ENCODE data around the gene NPNT.

NPNT gene

DNA sequence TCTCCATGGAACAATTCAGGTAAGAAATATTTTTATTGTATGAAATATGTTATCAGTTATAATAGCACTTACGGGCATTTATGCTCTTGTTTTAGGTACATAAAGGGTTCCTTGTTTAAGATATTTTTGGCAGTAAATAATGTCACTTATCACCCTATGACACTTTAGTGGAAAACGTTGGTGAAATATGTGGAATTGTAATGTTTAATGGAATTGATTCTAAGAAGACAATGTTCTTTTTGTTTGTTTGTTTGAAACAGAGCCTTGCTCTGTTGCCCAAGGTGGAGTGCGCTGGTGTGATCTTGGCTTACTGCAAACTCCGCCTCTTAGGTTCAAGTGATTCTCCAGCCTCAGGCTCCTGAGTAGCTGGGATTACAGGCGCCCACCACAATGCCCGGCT, 17.4 kb downstream of the NPNT start:
- TF ChIP-seq EZH2 (IDR thresholded peaks at IDR 0.05; ENCODE audit: borderline replicate concordance, low read length), result no peak
- TF ChIP-seq, protein P1, sequence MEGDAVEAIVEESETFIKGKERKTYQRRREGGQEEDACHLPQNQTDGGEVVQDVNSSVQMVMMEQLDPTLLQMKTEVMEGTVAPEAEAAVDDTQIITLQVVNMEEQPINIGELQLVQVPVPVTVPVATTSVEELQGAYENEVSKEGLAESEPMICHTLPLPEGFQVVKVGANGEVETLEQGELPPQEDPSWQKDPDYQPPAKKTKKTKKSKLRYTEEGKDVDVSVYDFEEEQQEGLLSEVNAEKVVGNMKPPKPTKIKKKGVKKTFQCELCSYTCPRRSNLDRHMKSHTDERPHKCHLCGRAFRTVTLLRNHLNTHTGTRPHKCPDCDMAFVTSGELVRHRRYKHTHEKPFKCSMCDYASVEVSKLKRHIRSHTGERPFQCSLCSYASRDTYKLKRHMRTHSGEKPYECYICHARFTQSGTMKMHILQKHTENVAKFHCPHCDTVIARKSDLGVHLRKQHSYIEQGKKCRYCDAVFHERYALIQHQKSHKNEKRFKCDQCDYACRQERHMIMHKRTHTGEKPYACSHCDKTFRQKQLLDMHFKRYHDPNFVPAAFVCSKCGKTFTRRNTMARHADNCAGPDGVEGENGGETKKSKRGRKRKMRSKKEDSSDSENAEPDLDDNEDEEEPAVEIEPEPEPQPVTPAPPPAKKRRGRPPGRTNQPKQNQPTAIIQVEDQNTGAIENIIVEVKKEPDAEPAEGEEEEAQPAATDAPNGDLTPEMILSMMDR (IDR thresholded peaks at IDR 0.05; ENCODE audit: low read length), result no peak
- H3K9me2 ChIP-seq (ENCODE audit: low read depth, low read length), result no peaks in the 10 kb centered on the region
- no peaks in the 10 kb centered on the region for H3K9me3 ChIP-seq (ENCODE audit: low read length)
- no peak overlapping the region for H3K4me3 ChIP-seq (ENCODE audit: low read depth, low read length, poor library complexity, severe bottlenecking)
- no peak overlapping the region for H2AFZ ChIP-seq (ENCODE audit: low read length)
- no peaks in the 10 kb centered on the region for H3K36me3 ChIP-seq (ENCODE audit: insufficient read depth, low read length)
- no peaks in the 10 kb centered on the region for H3K4me1 ChIP-seq (ENCODE audit: insufficient read depth, low read length, severe bottlenecking)
- no peaks in the 10 kb centered on the region for H3F3A ChIP-seq (ENCODE audit: insufficient read depth, low read length)
- no peaks in the 10 kb centered on the region for H4K20me1 ChIP-seq (ENCODE audit: insufficient read depth, low read length)
- H3K27me3 ChIP-seq (ENCODE audit: insufficient read depth, low read length), result no peaks in the 10 kb centered on the region
- H3K79me2 ChIP-seq (ENCODE audit: insufficient read depth, low read length), result no peaks in the 10 kb centered on the region
- H3K9ac ChIP-seq (ENCODE audit: low read length), result no peak overlapping the region
- no peak overlapping the region for H3K27ac ChIP-seq (ENCODE audit: low read depth, low read length, poor library complexity, severe bottlenecking)
- no peak overlapping the region for H3K4me2 ChIP-seq (ENCODE audit: low read length)

- TF ChIP-seq, protein P1 (IDR thresholded peaks at IDR 0.05; ENCODE audit: low read length), result no peak
- no peak for TF ChIP-seq EZH2 (IDR thresholded peaks at IDR 0.05; ENCODE audit: borderline replicate concordance, low read length)
- H3K27ac ChIP-seq (ENCODE audit: low read depth, low read length, poor library complexity, severe bottlenecking), result no peak overlapping the region
- no peaks in the 10 kb centered on the region for H3K4me1 ChIP-seq (ENCODE audit: insufficient read depth, low read length, severe bottlenecking)
- H3K27me3 ChIP-seq (ENCODE audit: insufficient read depth, low read length), result no peaks in the 10 kb centered on the region
- no peaks in the 10 kb centered on the region for H3K36me3 ChIP-seq (ENCODE audit: insufficient read depth, low read length)
- H3K4me2 ChIP-seq (ENCODE audit: low read length), result no peak overlapping the region
- no peaks in the 10 kb centered on the region for H4K20me1 ChIP-seq (ENCODE audit: insufficient read depth, low read length)
- H3K9me2 ChIP-seq (ENCODE audit: low read depth, low read length), result no peaks in the 10 kb centered on the region
- H2AFZ ChIP-seq (ENCODE audit: low read length), result no peak overlapping the region
- H3K9me3 ChIP-seq (ENCODE audit: low read length), result no peaks in the 10 kb centered on the region
- no peak overlapping the region for H3K4me3 ChIP-seq (ENCODE audit: low read depth, low read length, poor library complexity, severe bottlenecking)
- H3K79me2 ChIP-seq (ENCODE audit: insufficient read depth, low read length), result no peaks in the 10 kb centered on the region
- H3F3A ChIP-seq (ENCODE audit: insufficient read depth, low read length), result no peaks in the 10 kb centered on the region
- H3K9ac ChIP-seq (ENCODE audit: low read length), result no peak overlapping the region
Observed at GRCh38 chr4:105917171-105917685, 22.0 kb downstream of the NPNT start.

- Histone ChIP-seq H2AFZ (ENCODE audit: low read length) (no peak overlapping the region), H3K9me3 (ENCODE audit: low read length) (no peaks in the 10 kb centered on the region), H3K79me2 (ENCODE audit: insufficient read depth, low read length) (no peaks in the 10 kb centered on the region), H3F3A (ENCODE audit: insufficient read depth, low read length) (no peaks in the 10 kb centered on the region), H3K36me3 (ENCODE audit: insufficient read depth, low read length) (no peaks in the 10 kb centered on the region), H3K4me1 (ENCODE audit: insufficient read depth, low read length, severe bottlenecking) (no peaks in the 10 kb centered on the region), H3K27me3 (ENCODE audit: insufficient read depth, low read length) (no peaks in the 10 kb centered on the region), H3K4me2 (ENCODE audit: low read length) (no peak overlapping the region), H3K4me3 (ENCODE audit: low read depth, low read length, poor library complexity, severe bottlenecking) (no peak overlapping the region), H3K9ac (ENCODE audit: low read length) (no peak overlapping the region), H3K9me2 (ENCODE audit: low read depth, low read length) (no peaks in the 10 kb centered on the region), H4K20me1 (ENCODE audit: insufficient read depth, low read length) (no peaks in the 10 kb centered on the region), H3K27ac (ENCODE audit: low read depth, low read length, poor library complexity, severe bottlenecking) (no peak overlapping the region)
- TF ChIP-seq EZH2 (IDR thresholded peaks at IDR 0.05; ENCODE audit: borderline replicate concordance, low read length), result no peak
- TF ChIP-seq, protein P1 (IDR thresholded peaks at IDR 0.05; ENCODE audit: low read length), result no peak
Observed at GRCh38 chr4:105921301-105921700, 26.0 kb downstream of the NPNT start.
